Astrocyte (in vitro differentiated cells and primary cell): Measurements from ENCODE around the gene MT1HL1.

Experiments used
- EZH2 ChIP-seq: IDR thresholded peaks from 2 replicates; pipeline ENCODE4 v1.6.1; 2012; ENCODE audit warnings: mild to moderate bottlenecking, low read length, inconsistent platforms; ENCODE audit not compliant: insufficient read depth
- TF ChIP-seq, protein P1 (sequence below): IDR thresholded peaks from 2 replicates; pipeline ENCODE4 v1.5.1; 2011; ENCODE audit warnings: low read depth, mild to moderate bottlenecking, inconsistent platforms, low read length, moderate library complexity; ENCODE audit not compliant: insufficient read depth

- TF ChIP-seq, protein P1, sequence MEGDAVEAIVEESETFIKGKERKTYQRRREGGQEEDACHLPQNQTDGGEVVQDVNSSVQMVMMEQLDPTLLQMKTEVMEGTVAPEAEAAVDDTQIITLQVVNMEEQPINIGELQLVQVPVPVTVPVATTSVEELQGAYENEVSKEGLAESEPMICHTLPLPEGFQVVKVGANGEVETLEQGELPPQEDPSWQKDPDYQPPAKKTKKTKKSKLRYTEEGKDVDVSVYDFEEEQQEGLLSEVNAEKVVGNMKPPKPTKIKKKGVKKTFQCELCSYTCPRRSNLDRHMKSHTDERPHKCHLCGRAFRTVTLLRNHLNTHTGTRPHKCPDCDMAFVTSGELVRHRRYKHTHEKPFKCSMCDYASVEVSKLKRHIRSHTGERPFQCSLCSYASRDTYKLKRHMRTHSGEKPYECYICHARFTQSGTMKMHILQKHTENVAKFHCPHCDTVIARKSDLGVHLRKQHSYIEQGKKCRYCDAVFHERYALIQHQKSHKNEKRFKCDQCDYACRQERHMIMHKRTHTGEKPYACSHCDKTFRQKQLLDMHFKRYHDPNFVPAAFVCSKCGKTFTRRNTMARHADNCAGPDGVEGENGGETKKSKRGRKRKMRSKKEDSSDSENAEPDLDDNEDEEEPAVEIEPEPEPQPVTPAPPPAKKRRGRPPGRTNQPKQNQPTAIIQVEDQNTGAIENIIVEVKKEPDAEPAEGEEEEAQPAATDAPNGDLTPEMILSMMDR: no peak
- TF ChIP-seq EZH2: no peak
Observed at GRCh38 chr1:236979149-236979900, 24.9 kb downstream of the MT1HL1 start.
